Subcutaneous adipose tissue (tissue), 4 donors: Measurements from ENCODE around the gene RNF212B. TPM values are rescaled to one million over a fixed set of nuclear protein-coding genes. Genes with fewer than 3 reads are reported as not detected.

Experiments
- CTCF ChIP-seq: fragments of 450-650 bp; IDR thresholded peaks from one replicate; pipeline ENCODE4 v1.5.1; 2016; ENCODE audit warnings: low read depth, mild to moderate bottlenecking, control low read depth, antibody characterized with exemption, moderate library complexity
- total RNA-seq, 4 donors: library from RNA; depleted of rRNA; stranded (reverse); fragments of >200 nt; gene quantifications; one replicate each; pipeline ENCODE4 v1.1.0, GENCODE V29; 2016

The RNF212B gene
- total RNA-seq, 4 donors from 2014 or later, result not detected

- no peak for TF ChIP-seq CTCF
Measured at GRCh38 chr14:23208324-23208723, 29.4 kb upstream of the RNF212B start.

- TF ChIP-seq CTCF, result no peak
Measured at GRCh38 chr14:23209651-23210423, 27.9 kb upstream of the RNF212B start.

- no peak for TF ChIP-seq CTCF
Measured at GRCh38 chr14:23215421-23215820, 22.3 kb upstream of the RNF212B start.

- TF ChIP-seq CTCF, result no peak
Measured at GRCh38 chr14:23217032-23218020, 20.4 kb upstream of the RNF212B start.

GRCh38 chr14:23219075-23219474 lies 18.7 kb upstream of the RNF212B start:
- TF ChIP-seq CTCF, result no peak

- no peak for TF ChIP-seq CTCF
Measured at GRCh38 chr14:23227566-23227965, 10.2 kb upstream of the RNF212B start.

GRCh38 chr14:23228812-23229211 lies 8.9 kb upstream of the RNF212B start:
- no peak for TF ChIP-seq CTCF
